PC-3 (cell line): Measurements from ENCODE around the gene TSEN15. TPM values are rescaled to one million over a fixed set of nuclear protein-coding genes. Genes with fewer than 3 reads are reported as not detected.
"Not testable (repeated sequence)": the region's sequence is repeated elsewhere in the genome, so short reads cannot be mapped to it uniquely, and the experiment has no call there.

Experiments used
- ATAC-seq: fragments of 200-7000 bp; cut with Tn5 transposase; 2 replicates; pipeline ENCODE4 v1.9.1; 2020; ENCODE audit warnings: mild to moderate bottlenecking, moderate library complexity
- BruUV-seq: library from RNA; stranded (reverse); fragments of 400-500 nt; replicated peaks from 2 replicates; lab custom pipeline; 2021; lab: Mats Ljungman, UMichigan
- CTCF ChIA-PET: fragments of 300-600 bp; sonication (Branson Sonifier 250); formaldehyde crosslinking; loops from one replicate; lab custom pipeline; 2022; ENCODE audit warnings: antibody characterized with exemption; lab: Charles Lee
- POLR2A ChIA-PET: fragments of 300-600 bp; sonication (Branson Sonifier 250); formaldehyde crosslinking; loops from one replicate; lab custom pipeline; 2022; ENCODE audit warnings: antibody characterized with exemption; ENCODE audit not compliant: unreplicated experiment; lab: Charles Lee
- DNase-seq: peaks from one replicate; pipeline ENCODE4 v3.0.0-alpha.2; 2015
- H2AFZ ChIP-seq: fragments of 300-600 bp; sonication (generic); 2 replicates; pipeline ENCODE4 v1.6.0; 2016; ENCODE audit warnings: antibody characterized with exemption, low read length
- H3F3A ChIP-seq: fragments of 300-600 bp; sonication (generic); one replicate; pipeline ENCODE4 v1.6.0; 2017; ENCODE audit warnings: antibody characterized with exemption, low read length, control low read depth, mild to moderate bottlenecking; ENCODE audit not compliant: unreplicated experiment
- H3K27ac ChIP-seq: fragments of 300-600 bp; sonication (generic); 2 replicates; pipeline ENCODE4 v1.5.1; 2016; ENCODE audit warnings: mild to moderate bottlenecking, low read length
- H3K27me3 ChIP-seq: fragments of 300-600 bp; sonication (generic); 2 replicates; pipeline ENCODE4 v1.6.1; 2016; ENCODE audit warnings: low read length, mixed read lengths
- H3K36me3 ChIP-seq: fragments of 300-600 bp; sonication (generic); 2 replicates; pipeline ENCODE4 v1.6.1; 2016; ENCODE audit warnings: low read depth, mixed run types, low read length, mixed read lengths
- H3K4me1 ChIP-seq: fragments of 300-600 bp; sonication (generic); 2 replicates; pipeline ENCODE4 v1.5.1; 2016; ENCODE audit warnings: low read length; ENCODE audit not compliant: insufficient read depth
- H3K4me2 ChIP-seq: fragments of 300-600 bp; sonication (generic); 2 replicates; pipeline ENCODE4 v1.6.0; 2016; ENCODE audit warnings: low read length
- H3K4me3 ChIP-seq: fragments of 300-600 bp; sonication (generic); 2 replicates; pipeline ENCODE4 v1.5.1; 2016; ENCODE audit warnings: mild to moderate bottlenecking, low read length, mixed read lengths
- H3K79me2 ChIP-seq: fragments of 300-600 bp; sonication (generic); 2 replicates; pipeline ENCODE4 v1.6.1; 2017; ENCODE audit warnings: low read length, mixed read lengths
- H3K9ac ChIP-seq: fragments of 300-600 bp; sonication (generic); 2 replicates; pipeline ENCODE4 v1.6.0; 2016; ENCODE audit warnings: mild to moderate bottlenecking, low read length
- H3K9me2 ChIP-seq: fragments of 300-600 bp; sonication (generic); replicated peaks from 2 replicates; pipeline ENCODE4 v1.6.1; 2016; ENCODE audit warnings: mixed run types, low read length, mixed read lengths
- H3K9me3 ChIP-seq: fragments of 300-600 bp; sonication (generic); 2 replicates; pipeline ENCODE4 v1.6.1; 2016; ENCODE audit warnings: low read length, mixed read lengths
- H4K20me1 ChIP-seq: fragments of 300-600 bp; sonication (generic); 2 replicates; pipeline ENCODE4 v1.6.1; 2016; ENCODE audit warnings: low read length, mixed read lengths
- CTCF ChIP-seq: fragments of 300-600 bp; sonication (generic); conservative IDR thresholded peaks from 2 replicates; pipeline ENCODE4 v1.5.1; 2017; ENCODE audit warnings: antibody characterized with exemption, low read depth, mild to moderate bottlenecking, low read length
- EZH2 ChIP-seq: fragments of 300-600 bp; sonication (generic); IDR thresholded peaks from one replicate; pipeline ENCODE4 v1.6.1; 2017; ENCODE audit warnings: antibody characterized with exemption, mild to moderate bottlenecking, low read length; ENCODE audit not compliant: unreplicated experiment
- EZH2phosphoT487 ChIP-seq: fragments of 300-600 bp; sonication (generic); IDR thresholded peaks from 2 replicates; pipeline ENCODE4 v1.6.1; 2018; ENCODE audit warnings: mild to moderate bottlenecking, antibody characterized with exemption, low read length, borderline replicate concordance
- intact Hi-C: fragments of 100-400 bp; cut with micrococcal nuclease; formaldehyde crosslinking; loops from 2 replicates; pipeline ENCODE4 v1.9.0; 2023
- total RNA-seq: library from RNA; depleted of rRNA; stranded (reverse); fragments of >200 nt; gene quantifications from 2 replicates; pipeline ENCODE4 v1.2.3, GENCODE V29; 2014

TSEN15 gene
- total RNA-seq, 1 experiment from 2014 or later, result 29.7 TPM

GRCh38 chr1:184039126-184039525, 12.4 kb upstream of the TSEN15 start:
- Histone ChIP-seq H3K9ac (no peak overlapping the region), H3K4me3 (no peak overlapping the region), H3K36me3 (no peaks in the 10 kb centered on the region), H3K4me2 (no peak overlapping the region), H3K9me3 (no peaks in the 10 kb centered on the region), H4K20me1 (no peaks in the 10 kb centered on the region), H3K9me2 (no peaks in the 10 kb centered on the region), H3K4me1 (no peaks in the 10 kb centered on the region), H3F3A (no peaks in the 10 kb centered on the region), H3K27ac (no peak overlapping the region), H2AFZ (no peak overlapping the region), H3K79me2 (no peaks in the 10 kb centered on the region), H3K27me3 (no peaks in the 10 kb centered on the region)
- ChIA-PET CTCF (no interaction called here), POLR2A (no interaction called here)
- TF ChIP-seq CTCF (no peak), EZH2phosphoT487 (no peak), EZH2 (no peak)
- no TSS peak for BruUV-seq
- ATAC-seq (no peak), DNase-seq (no peak)
- intact Hi-C loops, result no loop called here

- DNase-seq, result no peak
- Histone ChIP-seq H3K36me3 (no peaks in the 10 kb centered on the region), H3K27ac (no peak overlapping the region), H3K9me3 (no peaks in the 10 kb centered on the region), H2AFZ (no peak overlapping the region), H3F3A (no peaks in the 10 kb centered on the region), H3K4me1 (no peaks in the 10 kb centered on the region), H3K4me3 (no peak overlapping the region), H3K27me3 (no peaks in the 10 kb centered on the region), H3K9me2 (no peaks in the 10 kb centered on the region), H4K20me1 (no peaks in the 10 kb centered on the region), H3K4me2 (no peak overlapping the region), H3K9ac (no peak overlapping the region), H3K79me2 (no peaks in the 10 kb centered on the region)
- ChIA-PET CTCF (no interaction called here), POLR2A (no interaction called here)
- intact Hi-C loops, result no loop called here
- TF ChIP-seq EZH2phosphoT487, result no peak
- TF ChIP-seq EZH2, result no peak
- no peak for TF ChIP-seq CTCF
- no TSS peak for BruUV-seq
- no peak for ATAC-seq
Measured at GRCh38 chr1:184041731-184042130, 9.8 kb upstream of the TSEN15 start.

GRCh38 chr1:184043315-184043714, 8.2 kb upstream of the TSEN15 start:
- H3K27me3 ChIP-seq, H3K79me2 ChIP-seq, H3K9me2 ChIP-seq, intact Hi-C loops, H3K9ac ChIP-seq, H3K4me1 ChIP-seq, ATAC-seq, BruUV-seq, H4K20me1 ChIP-seq, DNase-seq, H3K36me3 ChIP-seq, H3K9me3 ChIP-seq, H3K27ac ChIP-seq, H3K4me3 ChIP-seq, H3K4me2 ChIP-seq, CTCF ChIA-PET, H2AFZ ChIP-seq, POLR2A ChIA-PET, H3F3A ChIP-seq: not testable (repeated sequence)
